GM13976 (cell line): Measurements from ENCODE around the gene B3GNT5.

Source experiments
- DNase-seq: peaks from one replicate; pipeline ENCODE4 v3.0.0; 2012; ENCODE audit warnings: low spot score
- in situ Hi-C: fragments of 300-500 bp; cut with MboI; formaldehyde crosslinking; loops from one replicate; pipeline ENCODE4 v1.12.0; 2022; ENCODE audit warnings: low sequenced_read_pairs, mixed read lengths, inconsistent platforms; ENCODE audit not compliant: unreplicated experiment
- TF ChIP-seq, protein P1 (sequence below): IDR thresholded peaks from 2 replicates; pipeline ENCODE4 v1.5.1; 2012; ENCODE audit warnings: borderline replicate concordance, mild to moderate bottlenecking; ENCODE audit not compliant: insufficient read depth; ENCODE audit errors: extremely low read depth, missing control alignments, control extremely low read depth

The B3GNT5 gene

DNA sequence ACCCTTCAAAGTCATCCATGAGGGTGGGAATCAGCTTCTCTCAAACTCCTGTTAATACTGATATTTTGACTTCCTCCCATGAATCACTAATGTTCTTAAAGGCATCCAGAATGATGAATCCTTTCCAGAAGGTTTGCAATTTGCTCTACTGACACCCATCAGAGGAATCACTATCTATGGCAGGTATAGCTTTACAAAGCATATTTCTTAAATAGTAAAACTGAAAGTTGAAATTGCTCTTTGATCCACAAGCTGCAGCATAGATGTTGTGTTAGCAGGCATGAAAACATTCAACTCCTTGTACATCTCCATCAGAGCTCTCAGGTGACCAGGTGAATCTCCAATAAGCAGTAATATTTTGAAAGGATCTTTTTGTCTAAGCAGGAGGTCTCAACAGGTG is 66.3 kb downstream of the B3GNT5 start:
- in situ Hi-C loops = no loop called here
- DNase-seq = no peak
- TF ChIP-seq, protein P1, sequence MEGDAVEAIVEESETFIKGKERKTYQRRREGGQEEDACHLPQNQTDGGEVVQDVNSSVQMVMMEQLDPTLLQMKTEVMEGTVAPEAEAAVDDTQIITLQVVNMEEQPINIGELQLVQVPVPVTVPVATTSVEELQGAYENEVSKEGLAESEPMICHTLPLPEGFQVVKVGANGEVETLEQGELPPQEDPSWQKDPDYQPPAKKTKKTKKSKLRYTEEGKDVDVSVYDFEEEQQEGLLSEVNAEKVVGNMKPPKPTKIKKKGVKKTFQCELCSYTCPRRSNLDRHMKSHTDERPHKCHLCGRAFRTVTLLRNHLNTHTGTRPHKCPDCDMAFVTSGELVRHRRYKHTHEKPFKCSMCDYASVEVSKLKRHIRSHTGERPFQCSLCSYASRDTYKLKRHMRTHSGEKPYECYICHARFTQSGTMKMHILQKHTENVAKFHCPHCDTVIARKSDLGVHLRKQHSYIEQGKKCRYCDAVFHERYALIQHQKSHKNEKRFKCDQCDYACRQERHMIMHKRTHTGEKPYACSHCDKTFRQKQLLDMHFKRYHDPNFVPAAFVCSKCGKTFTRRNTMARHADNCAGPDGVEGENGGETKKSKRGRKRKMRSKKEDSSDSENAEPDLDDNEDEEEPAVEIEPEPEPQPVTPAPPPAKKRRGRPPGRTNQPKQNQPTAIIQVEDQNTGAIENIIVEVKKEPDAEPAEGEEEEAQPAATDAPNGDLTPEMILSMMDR = no peak
